Measurements from ENCODE around the gene PCDHA4.
A peak's percentile ranks its signal among the peaks of the same experiment; 100 is the strongest.
"Not testable (repeated sequence)": the region's sequence is repeated elsewhere in the genome, so short reads cannot be mapped to it uniquely, and the experiment has no call there.

PCDHA4 gene

GRCh38 chr5:140806834-140807775, at the start of gene PCDHA4:
PCDHA4 (plus strand) TSS chr5:140807068.
- H3K4me3 ChIP-seq (ENCODE audit: low read depth, low read length), result no peak within 1 kb of the TSS
- TF ChIP-seq, protein P1, sequence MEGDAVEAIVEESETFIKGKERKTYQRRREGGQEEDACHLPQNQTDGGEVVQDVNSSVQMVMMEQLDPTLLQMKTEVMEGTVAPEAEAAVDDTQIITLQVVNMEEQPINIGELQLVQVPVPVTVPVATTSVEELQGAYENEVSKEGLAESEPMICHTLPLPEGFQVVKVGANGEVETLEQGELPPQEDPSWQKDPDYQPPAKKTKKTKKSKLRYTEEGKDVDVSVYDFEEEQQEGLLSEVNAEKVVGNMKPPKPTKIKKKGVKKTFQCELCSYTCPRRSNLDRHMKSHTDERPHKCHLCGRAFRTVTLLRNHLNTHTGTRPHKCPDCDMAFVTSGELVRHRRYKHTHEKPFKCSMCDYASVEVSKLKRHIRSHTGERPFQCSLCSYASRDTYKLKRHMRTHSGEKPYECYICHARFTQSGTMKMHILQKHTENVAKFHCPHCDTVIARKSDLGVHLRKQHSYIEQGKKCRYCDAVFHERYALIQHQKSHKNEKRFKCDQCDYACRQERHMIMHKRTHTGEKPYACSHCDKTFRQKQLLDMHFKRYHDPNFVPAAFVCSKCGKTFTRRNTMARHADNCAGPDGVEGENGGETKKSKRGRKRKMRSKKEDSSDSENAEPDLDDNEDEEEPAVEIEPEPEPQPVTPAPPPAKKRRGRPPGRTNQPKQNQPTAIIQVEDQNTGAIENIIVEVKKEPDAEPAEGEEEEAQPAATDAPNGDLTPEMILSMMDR (IDR thresholded peaks at IDR 0.05; ENCODE audit: borderline replicate concordance, insufficient read depth, low read depth, low read length), result peak; percentile 24; the same call in 1 of the 2 replicates

GRCh38 chr5:140764177-140764973, 42.5 kb upstream of the PCDHA4 start:
- no peak overlapping the region for H3K4me3 ChIP-seq (ENCODE audit: low read depth, low read length)
- TF ChIP-seq, protein P1 (IDR thresholded peaks at IDR 0.05; ENCODE audit: borderline replicate concordance, insufficient read depth, low read depth, low read length), result no peak

- no peak overlapping the region for H3K4me3 ChIP-seq (ENCODE audit: low read depth, low read length)
- TF ChIP-seq, protein P1 (IDR thresholded peaks at IDR 0.05; ENCODE audit: borderline replicate concordance, insufficient read depth, low read depth, low read length), result no peak
These were observed 39.4 kb upstream of the PCDHA4 start for GRCh38 chr5:140767444-140767843.

- no peak overlapping the region for H3K4me3 ChIP-seq (ENCODE audit: low read depth, low read length)
- TF ChIP-seq, protein P1 (IDR thresholded peaks at IDR 0.05; ENCODE audit: borderline replicate concordance, insufficient read depth, low read depth, low read length), result no peak
These were observed 26.4 kb upstream of the PCDHA4 start for GRCh38 chr5:140780512-140780911.

GRCh38 chr5:140785905-140786686, 20.8 kb upstream of the PCDHA4 start, which contains the start of gene PCDHA1:
PCDHA1 (plus strand) TSS chr5:140786140.
- H3K4me3 ChIP-seq (ENCODE audit: low read depth, low read length), result no peak within 1 kb of the TSS
- TF ChIP-seq, protein P1 (IDR thresholded peaks at IDR 0.05; ENCODE audit: borderline replicate concordance, insufficient read depth, low read depth, low read length), result no peak

GRCh38 chr5:140787422-140787821, 19.4 kb upstream of the PCDHA4 start:
- not testable (repeated sequence) for H3K4me3 ChIP-seq (ENCODE audit: low read depth, low read length)

DNA sequence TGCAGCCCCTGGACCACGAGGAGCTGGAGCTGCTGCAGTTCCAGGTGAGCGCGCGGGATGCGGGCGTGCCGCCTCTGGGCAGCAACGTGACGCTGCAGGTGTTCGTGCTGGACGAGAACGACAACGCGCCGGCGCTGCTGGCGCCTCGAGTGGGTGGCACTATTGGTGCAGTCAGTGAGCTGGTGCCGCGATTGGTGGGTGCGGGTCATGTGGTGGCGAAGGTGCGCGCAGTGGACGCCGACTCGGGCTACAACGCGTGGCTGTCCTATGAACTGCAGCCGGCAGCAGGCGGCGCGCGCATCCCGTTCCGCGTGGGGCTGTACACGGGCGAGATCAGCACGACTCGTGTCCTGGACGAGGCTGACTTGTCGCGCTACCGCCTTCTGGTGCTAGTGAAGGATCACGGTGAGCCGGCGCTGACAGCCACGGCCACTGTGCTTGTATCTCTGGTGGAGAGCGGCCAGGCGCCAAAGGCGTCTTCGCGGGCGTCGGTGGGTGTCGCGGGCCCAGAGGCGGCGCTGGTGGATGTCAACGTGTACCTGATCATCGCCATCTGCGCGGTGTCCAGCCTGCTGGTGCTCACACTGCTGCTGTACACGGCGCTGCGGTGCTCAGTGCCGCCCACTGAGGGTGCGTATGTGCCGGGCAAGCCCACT, 18.9 kb upstream of the PCDHA4 start:
- not testable (repeated sequence) for H3K4me3 ChIP-seq (ENCODE audit: low read depth, low read length)
